Psoas muscle (tissue), 8 donors: ENCODE results near the gene IL1RAPL1. TPM values are rescaled to one million over a fixed set of nuclear protein-coding genes. Genes with fewer than 3 reads are reported as not detected.

ENCODE experiments used
- ATAC-seq, 4 donors: fragments of 200-7000 bp; cut with Tn5 transposase; one replicate each; pipeline ENCODE4 v1.9.1; 2020; ENCODE audit warnings: moderate library complexity in 3 of 4, mild to moderate bottlenecking in 2 of 4
- DNase-seq, 2 donors: peaks; one replicate each; pipeline ENCODE4 v3.0.0-alpha.2; 2020
- H3K27ac ChIP-seq: fragments of 200-600 bp; one replicate; pipeline ENCODE4 v1.8.0; 2022
- H3K27me3 ChIP-seq, 3 donors: fragments of 200-600 bp in 1 of 3; one replicate each; pipeline versions ENCODE4 v1.6.1 to v1.8.0; 2013 to 2022; ENCODE audit warnings: low read length in 2 of 3, mild to moderate bottlenecking in 2 of 3, moderate library complexity in 1 of 3; ENCODE audit not compliant: insufficient read depth in 3 of 3
- H3K36me3 ChIP-seq, 2 donors: fragments of 200-600 bp in 1 of 2; one replicate each; pipeline versions ENCODE4 v1.6.1 to v1.8.0; 2013 to 2022; ENCODE audit warnings: low read depth in 1 of 2, mild to moderate bottlenecking in 1 of 2, moderate library complexity in 1 of 2; ENCODE audit not compliant: insufficient read depth in 1 of 2
- H3K4me1 ChIP-seq: fragments of 200-600 bp; one replicate; pipeline ENCODE4 v1.8.0; 2022
- H3K4me3 ChIP-seq: fragments of 200-600 bp; one replicate; pipeline ENCODE4 v1.8.0; 2022; ENCODE audit warnings: mild to moderate bottlenecking
- H3K9me3 ChIP-seq: fragments of 200-600 bp; one replicate; pipeline ENCODE4 v1.8.0; 2022
- CTCF ChIP-seq: fragments of 200-600 bp; IDR thresholded peaks from one replicate; pipeline ENCODE4 v1.8.0; 2022; ENCODE audit warnings: antibody characterized with exemption
- WGBS, 3 donors: extraction: QIAGEN DNeasy Blood & Tissue Kit; methylation state at CpG; one replicate each; pipeline versions ENCODE4 v1.1.6 to v1.1.7; 2013; 5-methylcytosine and 5-hydroxymethylcytosine counted together
- intact Hi-C, 2 donors: fragments of 100-400 bp; cut with DNase I; formaldehyde crosslinking; loops; one replicate each; pipeline versions ENCODE4 v1.11.0 to v1.14.2; 2022
- long read RNA-seq, 2 donors: library from polyadenylated mRNA; unstranded; transcript quantifications; one replicate each; pipeline ENCODE4 v2.0.0, GENCODE V29; 2021
- polyA plus RNA-seq, 3 donors: library from polyadenylated mRNA; stranded (reverse); fragments of 200-250 nt; gene quantifications; one replicate each; pipeline ENCODE4 v1.2.3, GENCODE V29; 2013
- total RNA-seq, 4 donors: library from RNA; stranded (reverse); fragmentation: NEBNext Ultra II Directional in 2 of 4; extraction: Animal tissue kit (Norgen Biotek cat#: 25700) in 2 of 4; gene quantifications; one replicate each; pipeline versions ENCODE4 v1.2.1 to v1.2.4, GENCODE V29; 2021 to 2023
- donor health status: healthy with polysubstance abuse.
- donor health status: DM: no; HTN: no; CAD: no; lungs with moderate emphysema.
- donor health status: Bipolar disorder and iron deficiency.
- donor health status: healthy.
- donor health status: DM: yes; HTN: yes; CAD: no.
- donor health status: DM: no; HTN: no; CAD: no.
- donor health status: DM: no; HTN: no; CAD: no.
- donor health status: DM: yes; HTN: yes; CAD: no.

The IL1RAPL1 gene
- total RNA-seq (under 1 TPM; 0.16 to 0.50 (median 0.24) TPM), polyA plus RNA-seq (under 1 TPM in 2 of 3 donors, not detected in 1; 0.04 TPM)
- long read RNA-seq, donor 1 = 0 reads
- long read RNA-seq, donor 2 = 0 reads

GRCh38 chrX:28586981-28587551 is at the start of gene IL1RAPL1:
TSS of gene IL1RAPL1 (plus strand) at chrX:28587446.
- DNase-seq (no peak), ATAC-seq (peak; percentile 48 to 87 (median 70))
- 0 to 15% (median 1%) methylated on average over 15 of the region's 15 CpGs for WGBS, 3 donors

GRCh38 chrX:28542791-28543190 is 44.5 kb upstream of the IL1RAPL1 start:
- no peak overlapping the region for H3K27ac ChIP-seq
- no peak for ATAC-seq
- TF ChIP-seq CTCF = no peak
- H3K9me3 ChIP-seq = no peaks in the 10 kb centered on the region
- H3K4me3 ChIP-seq = no peak overlapping the region
- WGBS, 3 donors = 73 to 90% (median 81%) methylated on average over 2 of the region's 2 CpGs
- DNase-seq = no peak
- H3K4me1 ChIP-seq = no peaks in the 10 kb centered on the region
- H3K36me3 ChIP-seq = no peaks in the 10 kb centered on the region
- intact Hi-C loops = no loop called here
- no peaks in the 10 kb centered on the region for H3K27me3 ChIP-seq

More at GRCh38 chrX:28586981-28587551, at the start of gene IL1RAPL1:
- Histone ChIP-seq H3K4me1 (no peaks in the 10 kb centered on the region), H3K9me3 (no peaks in the 10 kb centered on the region), H3K36me3 (no peaks in the 10 kb centered on the region), H3K4me3 (peak within 1 kb of the TSS; percentile 48), H3K27me3 (peaks cover 0 to 27% (median 0%) of the 10 kb centered on the region in 3 donors), H3K27ac (no peak within 1 kb of the TSS)
- intact Hi-C loops = no loop called here
- TF ChIP-seq CTCF = no peak

GRCh38 chrX:28549838-28550237 is 37.4 kb upstream of the IL1RAPL1 start:
- intact Hi-C loops = no loop called here
- no peaks in the 10 kb centered on the region for H3K36me3 ChIP-seq
- H3K4me3 ChIP-seq = no peak overlapping the region
- no peak for DNase-seq
- ATAC-seq = no peak
- no peaks in the 10 kb centered on the region for H3K4me1 ChIP-seq
- no peaks in the 10 kb centered on the region for H3K27me3 ChIP-seq
- TF ChIP-seq CTCF = no peak
- H3K9me3 ChIP-seq = no peaks in the 10 kb centered on the region
- H3K27ac ChIP-seq = no peak overlapping the region
- 70 to 93% (median 85%) methylated on average over 4 of the region's 4 CpGs for WGBS, 3 donors

GRCh38 chrX:28550331-28550872 is 36.8 kb upstream of the IL1RAPL1 start:
- intact Hi-C loops = no loop called here
- 69 to 92% (median 92%) methylated on average over 8 of the region's 8 CpGs for WGBS, 3 donors
- Histone ChIP-seq H3K4me1 (no peaks in the 10 kb centered on the region), H3K27me3 (no peaks in the 10 kb centered on the region), H3K27ac (no peak overlapping the region), H3K9me3 (no peaks in the 10 kb centered on the region), H3K36me3 (no peaks in the 10 kb centered on the region), H3K4me3 (no peak overlapping the region)
- DNase-seq (no peak), ATAC-seq (no peak)
- TF ChIP-seq CTCF = no peak
